Measurements from ENCODE around the gene UTP11.
A peak's percentile ranks its signal among the peaks of the same experiment; 100 is the strongest.

DNA sequence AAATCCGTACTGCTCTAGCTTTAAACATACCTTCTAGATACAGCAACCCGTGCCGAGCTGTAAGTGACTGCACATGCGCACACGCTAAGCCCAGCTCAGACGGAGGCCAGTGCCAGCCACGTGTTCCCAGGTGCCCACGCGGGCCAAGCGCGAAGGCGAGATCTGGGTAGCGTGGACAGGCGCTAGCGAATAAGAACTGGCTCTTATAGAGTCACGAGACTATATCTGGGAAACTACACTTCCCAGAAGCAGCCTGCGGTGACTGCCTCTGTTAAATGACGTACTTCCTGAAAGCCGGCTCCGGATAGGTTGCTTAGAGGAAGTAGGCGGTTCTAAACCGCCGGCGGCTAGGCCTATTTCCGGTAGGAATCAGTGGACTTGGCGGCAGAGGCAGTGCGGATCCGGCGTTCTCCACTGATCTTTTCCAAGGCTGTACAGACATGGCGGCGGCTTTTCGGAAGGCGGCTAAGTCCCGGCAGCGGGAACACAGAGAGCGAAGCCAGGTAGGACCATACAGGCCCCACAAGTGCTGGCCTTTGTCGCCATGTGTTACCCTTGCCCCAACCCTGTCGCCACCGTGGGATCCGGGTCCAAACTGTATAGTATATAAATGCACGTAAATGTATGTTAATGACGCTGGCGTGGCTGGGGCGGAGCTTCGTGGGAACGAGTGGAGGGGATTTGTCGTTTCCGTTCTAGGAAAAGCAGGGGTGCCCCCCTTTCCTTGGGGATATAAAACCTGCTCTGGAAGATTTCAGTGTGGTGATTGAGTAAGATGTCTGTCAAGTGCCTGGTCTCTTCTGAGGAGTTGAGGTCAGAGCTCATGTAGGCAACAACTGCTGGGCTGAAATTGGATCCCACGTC, at the start of gene UTP11:
- TF ChIP-seq CTCF (IDR thresholded peaks at IDR 0.05; ENCODE audit: extremely low read depth in 1 of 2, insufficient read depth in 1 of 2, low read depth in 1 of 2, low read length in 2 of 2) (no peak), POLR2A (IDR thresholded peaks at IDR 0.05; ENCODE audit: low read depth, low read length) (peak; percentile 90), GATA2 (IDR thresholded peaks at IDR 0.05; ENCODE audit: insufficient read depth, insufficient read length, low read depth, low read length) (no peak)
